Measurements from ENCODE around the gene LDB3. TPM values are rescaled to one million over a fixed set of nuclear protein-coding genes. Genes with fewer than 3 reads are reported as not detected.

The LDB3 gene
- total RNA-seq, 1 donor from 2014 or later = 4.7 TPM

- Histone ChIP-seq H3K4me1 (peaks cover 10% of the 10 kb centered on the region), H3K4me3 (no peak overlapping the region), H3K9me3 (no peaks in the 10 kb centered on the region), H3K27me3 (no peaks in the 10 kb centered on the region), H3K27ac (no peak overlapping the region), H3K36me3 (no peaks in the 10 kb centered on the region)
- no peak for DNase-seq (ENCODE audit: extremely low spot score in 2 of 2)
- TF ChIP-seq POLR2AphosphoS5 (IDR thresholded peaks at IDR 0.05; ENCODE audit: insufficient read depth in 1 of 2, low read depth in 1 of 2) = no peak
- no peak for TF ChIP-seq CTCF (IDR thresholded peaks at IDR 0.05)
- no peak for TF ChIP-seq POLR2A (IDR thresholded peaks at IDR 0.05)
- intact Hi-C loops (cut with DNase I) = no loop called here
Observed at GRCh38 chr10:86632951-86633350, 35.4 kb upstream of the LDB3 start.

- intact Hi-C loops (cut with DNase I) = no loop called here
- Histone ChIP-seq H3K4me3 (no peak overlapping the region), H3K36me3 (no peaks in the 10 kb centered on the region), H3K9me3 (no peaks in the 10 kb centered on the region), H3K4me1 (peaks cover 10% of the 10 kb centered on the region), H3K27me3 (no peaks in the 10 kb centered on the region), H3K27ac (no peak overlapping the region)
- TF ChIP-seq CTCF (IDR thresholded peaks at IDR 0.05) (no peak), POLR2A (IDR thresholded peaks at IDR 0.05) (no peak), POLR2AphosphoS5 (IDR thresholded peaks at IDR 0.05; ENCODE audit: insufficient read depth in 1 of 2, low read depth in 1 of 2) (no peak)
- no peak for DNase-seq (ENCODE audit: extremely low spot score in 2 of 2)
Observed at GRCh38 chr10:86635402-86635801, 32.9 kb upstream of the LDB3 start.

- no peaks in the 10 kb centered on the region for H3K9me3 ChIP-seq
- no peak overlapping the region for H3K4me3 ChIP-seq
- H3K4me1 ChIP-seq = peaks cover 10% of the 10 kb centered on the region
- intact Hi-C loops (cut with DNase I) = no loop called here
- TF ChIP-seq POLR2AphosphoS5 (IDR thresholded peaks at IDR 0.05; ENCODE audit: insufficient read depth in 1 of 2, low read depth in 1 of 2) = no peak
- TF ChIP-seq CTCF (IDR thresholded peaks at IDR 0.05) = no peak
- no peak for TF ChIP-seq POLR2A (IDR thresholded peaks at IDR 0.05)
- no peak for DNase-seq (ENCODE audit: extremely low spot score in 2 of 2)
- H3K36me3 ChIP-seq = no peaks in the 10 kb centered on the region
- H3K27ac ChIP-seq = no peak overlapping the region
- no peaks in the 10 kb centered on the region for H3K27me3 ChIP-seq
Observed at GRCh38 chr10:86636311-86636710, 32.0 kb upstream of the LDB3 start.

- no peaks in the 10 kb centered on the region for H3K27me3 ChIP-seq
- intact Hi-C loops (cut with DNase I) = no loop called here
- no peak overlapping the region for H3K27ac ChIP-seq
- DNase-seq (ENCODE audit: extremely low spot score in 2 of 2) = no peak
- H3K9me3 ChIP-seq = no peaks in the 10 kb centered on the region
- H3K36me3 ChIP-seq = no peaks in the 10 kb centered on the region
- peaks cover 11% of the 10 kb centered on the region for H3K4me1 ChIP-seq
- TF ChIP-seq CTCF (IDR thresholded peaks at IDR 0.05) = no peak
- TF ChIP-seq POLR2A (IDR thresholded peaks at IDR 0.05) = no peak
- no peak for TF ChIP-seq POLR2AphosphoS5 (IDR thresholded peaks at IDR 0.05; ENCODE audit: insufficient read depth in 1 of 2, low read depth in 1 of 2)
- no peak overlapping the region for H3K4me3 ChIP-seq
Observed at GRCh38 chr10:86642021-86642420, 26.3 kb upstream of the LDB3 start.

GRCh38 chr10:86642499-86642898 is 25.8 kb upstream of the LDB3 start:
- TF ChIP-seq POLR2AphosphoS5 (IDR thresholded peaks at IDR 0.05; ENCODE audit: insufficient read depth in 1 of 2, low read depth in 1 of 2) (no peak), CTCF (IDR thresholded peaks at IDR 0.05) (no peak), POLR2A (IDR thresholded peaks at IDR 0.05) (no peak)
- H3K4me1 ChIP-seq = peaks cover 11% of the 10 kb centered on the region
- intact Hi-C loops (cut with DNase I) = no loop called here
- H3K9me3 ChIP-seq = no peaks in the 10 kb centered on the region
- no peaks in the 10 kb centered on the region for H3K27me3 ChIP-seq
- H3K36me3 ChIP-seq = no peaks in the 10 kb centered on the region
- no peak overlapping the region for H3K27ac ChIP-seq
- H3K4me3 ChIP-seq = no peak overlapping the region
- no peak for DNase-seq (ENCODE audit: extremely low spot score in 2 of 2)
